ENCODE measurements around the gene INPP5A.
"Not testable (repeated sequence)": the region's sequence is repeated elsewhere in the genome, so short reads cannot be mapped to it uniquely, and the experiment has no call there.

INPP5A gene

GRCh38 chr10:132665946-132666704, 128.5 kb downstream of the INPP5A start:
- DNase-seq = no peak

GRCh38 chr10:132666705-132667341, 129.2 kb downstream of the INPP5A start:
- no peak for DNase-seq

DNA sequence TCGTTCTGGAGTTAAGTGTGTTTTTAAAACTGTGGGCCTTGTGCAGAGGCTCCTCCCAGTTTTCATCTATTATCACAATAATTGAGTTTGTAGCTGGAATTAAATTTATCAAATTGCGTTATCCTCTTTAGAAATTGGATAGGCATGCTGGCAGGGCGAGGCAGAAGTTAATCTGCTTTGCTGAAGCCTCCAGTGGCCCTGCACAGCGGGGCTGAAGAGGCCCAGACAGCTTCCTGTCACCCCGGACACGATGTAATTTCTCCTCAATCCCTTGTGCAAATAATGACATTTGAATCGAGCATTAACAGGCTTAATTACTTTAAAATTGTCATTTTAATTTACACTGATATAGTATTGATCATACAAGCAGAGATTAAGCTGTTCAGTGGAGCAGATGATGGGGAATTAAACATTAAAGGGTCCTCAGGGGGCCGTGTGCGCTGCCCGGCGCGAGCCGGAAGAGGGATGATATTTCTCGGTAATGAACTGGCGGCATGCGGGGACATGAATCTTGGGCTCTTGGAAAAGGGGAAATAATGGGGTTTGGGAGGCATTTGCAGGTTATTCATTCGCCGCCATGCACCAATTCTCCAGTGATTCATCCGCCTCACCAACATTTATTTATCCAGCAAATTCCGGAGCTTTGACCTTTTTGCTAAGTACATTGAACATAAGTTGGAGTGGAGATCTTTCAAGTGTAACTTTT, 129.9 kb downstream of the INPP5A start:
- no peak for DNase-seq

DNA sequence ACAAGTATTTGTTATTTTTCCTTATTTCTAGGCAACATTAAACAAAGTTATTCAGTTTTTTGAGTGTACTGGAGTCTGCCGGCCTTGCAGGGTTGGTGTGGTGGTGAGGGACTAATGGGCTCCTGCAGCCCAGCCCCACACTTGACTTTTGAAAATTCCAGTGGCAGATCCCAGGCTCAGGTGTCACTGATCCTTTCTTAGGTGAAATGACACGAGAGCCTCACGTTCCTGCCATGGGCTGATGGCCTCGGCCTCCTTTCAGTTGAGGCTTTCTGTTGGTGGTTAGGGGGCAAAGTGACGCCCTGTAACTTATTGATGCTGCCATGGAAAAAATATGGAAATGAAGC, 130.4 kb downstream of the INPP5A start:
- no peak for DNase-seq

DNA sequence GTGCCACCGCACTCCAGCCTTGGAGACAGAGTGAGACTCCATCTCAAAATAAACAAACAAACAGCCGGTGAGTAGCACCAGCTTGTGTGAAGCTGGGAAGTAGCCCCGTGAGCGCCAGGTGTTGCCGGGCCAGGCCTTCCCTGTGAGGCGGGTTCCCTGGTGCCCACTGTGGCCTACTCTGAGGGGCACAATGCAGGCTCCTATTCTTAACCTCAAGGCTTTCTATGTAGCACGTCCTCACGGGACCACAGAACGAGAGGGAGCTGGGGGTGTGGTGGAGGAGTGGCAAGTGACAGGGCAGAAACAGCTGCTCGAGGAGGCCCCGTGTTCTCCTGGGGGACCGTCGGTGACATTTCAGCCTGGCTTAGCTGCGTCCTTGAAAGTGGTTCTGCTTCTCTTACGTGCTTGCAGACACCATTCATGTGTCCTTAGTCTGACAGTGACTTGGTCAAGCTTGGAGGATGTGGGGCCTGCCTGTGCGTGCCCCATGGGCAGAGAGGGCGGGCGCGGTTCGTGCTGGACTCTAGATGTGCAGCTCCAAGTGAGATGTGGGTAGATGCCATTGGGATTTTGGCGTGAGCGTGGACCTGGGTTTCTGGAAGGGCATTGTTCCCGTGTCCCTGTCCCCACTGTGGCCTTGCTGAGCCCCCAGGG, 131.7 kb downstream of the INPP5A start:
- no peak for DNase-seq

DNA sequence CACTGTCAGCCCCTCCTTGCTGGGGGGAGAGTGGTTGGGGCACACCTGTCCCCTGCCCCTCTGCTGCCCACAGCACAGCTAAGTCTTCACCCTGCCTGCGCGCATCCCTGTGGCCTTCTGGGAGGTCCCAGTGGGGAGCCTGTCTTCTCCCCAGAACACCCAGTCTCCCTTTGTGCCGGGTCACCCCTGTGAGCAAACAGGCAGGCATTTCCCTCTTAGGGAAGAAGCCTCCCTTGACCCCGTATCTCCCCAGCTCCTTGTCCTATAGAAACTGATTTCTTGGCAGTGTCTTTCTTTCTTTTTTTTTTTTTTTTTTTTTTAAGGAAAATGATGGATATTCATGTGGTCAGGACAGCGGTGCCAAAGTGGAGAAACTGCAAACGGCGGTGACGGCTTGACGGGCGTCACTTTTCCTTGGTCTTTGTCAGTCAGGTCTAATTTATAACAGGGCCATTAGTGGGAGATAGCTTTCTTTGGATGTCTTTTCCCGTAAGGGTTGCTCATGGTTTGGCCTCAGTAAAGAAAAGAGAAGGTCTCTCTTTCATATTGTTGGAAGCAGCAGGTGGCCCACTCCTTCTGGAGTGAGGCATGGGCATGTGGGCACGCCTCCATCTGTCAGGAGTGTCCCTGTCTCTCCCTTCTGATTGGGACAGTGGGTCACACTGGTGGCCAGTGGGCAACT, 133.1 kb downstream of the INPP5A start:
- no peak for DNase-seq

DNA sequence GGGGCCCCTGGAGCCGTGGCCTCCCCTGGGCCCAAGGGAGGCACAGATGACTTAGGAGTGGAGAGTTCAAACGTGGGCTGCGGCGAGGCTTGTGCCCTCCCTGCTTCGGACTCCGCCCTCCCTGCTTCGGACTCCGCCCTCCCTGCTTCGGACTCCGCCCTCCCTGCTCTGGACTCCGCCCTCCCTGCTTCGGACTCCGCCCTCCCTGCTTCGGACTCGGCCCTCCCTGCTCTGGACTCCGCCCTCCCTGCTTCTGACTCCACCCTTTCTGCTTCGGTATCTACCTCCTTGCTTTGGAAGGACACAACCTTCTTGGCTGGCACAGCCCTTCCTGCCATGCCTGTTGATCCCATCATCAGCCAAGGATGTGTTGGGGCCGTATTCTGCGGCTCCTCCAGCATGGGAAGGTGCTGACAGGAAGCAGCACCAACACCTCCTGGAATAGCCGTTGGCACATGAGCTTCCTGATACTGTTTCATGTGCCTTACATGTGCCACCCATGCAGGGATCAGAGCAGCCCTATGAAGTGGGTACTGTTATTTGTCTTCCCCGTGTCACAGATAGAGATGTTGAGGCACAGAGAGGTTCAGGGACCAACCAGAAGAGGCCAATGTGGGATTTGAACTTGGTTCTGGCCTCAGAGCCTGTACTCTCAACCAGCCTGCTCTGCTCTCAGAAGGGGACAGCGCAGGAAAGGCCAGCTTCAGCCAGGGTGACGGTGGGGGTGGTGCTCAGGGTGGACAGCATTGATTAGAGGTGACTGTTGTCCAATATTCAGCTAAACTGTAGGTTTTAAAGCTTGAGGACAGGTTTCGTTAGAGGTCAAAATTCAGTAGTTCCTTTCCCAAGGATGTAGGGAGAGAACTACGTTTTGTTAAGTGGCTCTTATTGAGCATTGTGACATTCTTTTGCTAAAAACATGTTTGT, 133.9 kb downstream of the INPP5A start:
- peak; percentile 71 for DNase-seq

DNA sequence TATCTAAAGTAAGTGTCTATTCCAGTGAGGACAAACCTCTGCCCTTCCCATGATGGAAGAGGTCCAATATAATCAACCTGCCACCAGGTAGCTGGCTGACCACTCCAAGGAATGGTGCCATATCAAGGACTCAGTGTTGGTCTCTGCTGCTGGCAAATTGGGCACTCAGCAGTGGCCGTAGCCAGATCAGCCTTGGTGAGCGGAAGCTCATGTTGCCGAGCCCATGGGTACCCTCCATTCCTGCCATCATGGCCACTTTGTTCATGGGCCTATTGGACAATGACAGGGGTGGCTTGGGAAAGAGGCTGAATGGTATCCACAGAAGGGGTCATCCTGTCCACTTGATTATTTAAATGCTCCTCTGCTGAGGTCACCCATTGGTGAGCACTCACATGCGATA, 136.2 kb downstream of the INPP5A start:
- not testable (repeated sequence) for DNase-seq

GRCh38 chr10:132674311-132674710, 136.7 kb downstream of the INPP5A start:
- no peak for DNase-seq

DNA sequence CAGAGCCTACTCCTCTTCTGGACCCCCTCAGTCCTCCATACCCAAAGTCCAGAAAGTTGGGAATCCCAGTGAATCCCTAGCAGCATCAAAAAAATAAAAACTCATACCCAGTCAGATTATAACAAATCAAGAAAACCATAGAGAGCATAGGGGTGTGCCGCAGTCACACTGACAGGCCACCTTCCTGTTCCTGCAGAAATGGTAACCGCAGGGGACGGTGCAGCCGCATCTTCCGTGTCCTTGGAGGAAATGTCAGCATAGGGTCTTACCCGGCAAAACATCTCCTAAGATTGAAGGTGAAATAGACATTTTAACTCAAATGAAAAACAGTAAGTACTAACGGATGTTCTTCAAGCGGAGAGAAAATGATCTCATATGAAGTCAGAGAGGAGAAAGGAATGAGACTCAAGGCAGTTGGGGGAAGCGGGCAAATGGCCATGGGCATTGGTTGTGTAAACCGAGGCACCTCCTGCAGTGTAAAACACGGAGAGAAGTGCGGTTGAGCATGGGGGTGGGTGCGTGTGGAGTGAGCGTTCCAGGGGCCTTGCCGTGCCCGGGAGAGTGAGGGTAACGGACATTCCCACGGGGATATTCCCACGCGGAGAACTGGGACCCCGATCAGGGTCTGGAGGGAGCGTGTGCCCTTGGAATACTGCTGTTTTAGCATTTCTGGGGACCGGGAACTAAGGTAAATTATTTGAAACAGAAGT, 137.6 kb downstream of the INPP5A start:
- DNase-seq = no peak

DNA sequence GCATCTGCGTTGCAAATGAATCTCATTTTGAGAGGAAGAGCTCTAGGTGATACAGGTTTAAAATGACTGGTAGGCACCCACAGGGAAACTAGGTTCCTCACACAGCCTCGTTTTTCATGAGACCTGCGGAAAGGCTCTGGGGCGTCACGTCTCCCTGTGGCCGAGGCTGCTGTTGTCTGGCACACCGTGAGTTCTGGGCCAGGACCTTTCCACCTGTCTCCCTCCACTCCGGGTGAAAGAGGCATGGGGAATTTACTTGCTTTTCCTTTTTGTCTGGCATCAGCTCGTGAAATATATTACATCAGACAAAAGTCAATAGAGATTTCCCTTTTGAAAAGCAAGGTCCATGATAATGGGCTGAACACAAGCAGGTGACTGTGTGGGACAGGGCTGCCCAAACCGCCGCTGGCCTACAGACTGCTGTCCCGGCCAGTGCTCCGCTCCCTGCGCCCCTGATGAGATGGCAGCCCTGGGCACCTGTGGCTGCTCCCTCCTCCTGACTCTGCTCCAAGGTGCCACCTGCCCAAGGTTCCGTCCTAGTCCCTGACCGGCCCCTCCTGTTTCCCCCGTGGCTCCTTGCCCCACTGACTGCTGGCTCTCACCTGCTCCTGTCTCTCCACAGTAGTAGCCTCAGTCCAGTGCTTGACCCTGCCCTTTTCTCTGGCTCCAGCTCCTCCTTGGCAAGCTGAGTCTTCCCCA, 138.8 kb downstream of the INPP5A start:
- no peak for DNase-seq

GRCh38 chr10:132677096-132677472, 139.5 kb downstream of the INPP5A start:
- no peak for DNase-seq

DNA sequence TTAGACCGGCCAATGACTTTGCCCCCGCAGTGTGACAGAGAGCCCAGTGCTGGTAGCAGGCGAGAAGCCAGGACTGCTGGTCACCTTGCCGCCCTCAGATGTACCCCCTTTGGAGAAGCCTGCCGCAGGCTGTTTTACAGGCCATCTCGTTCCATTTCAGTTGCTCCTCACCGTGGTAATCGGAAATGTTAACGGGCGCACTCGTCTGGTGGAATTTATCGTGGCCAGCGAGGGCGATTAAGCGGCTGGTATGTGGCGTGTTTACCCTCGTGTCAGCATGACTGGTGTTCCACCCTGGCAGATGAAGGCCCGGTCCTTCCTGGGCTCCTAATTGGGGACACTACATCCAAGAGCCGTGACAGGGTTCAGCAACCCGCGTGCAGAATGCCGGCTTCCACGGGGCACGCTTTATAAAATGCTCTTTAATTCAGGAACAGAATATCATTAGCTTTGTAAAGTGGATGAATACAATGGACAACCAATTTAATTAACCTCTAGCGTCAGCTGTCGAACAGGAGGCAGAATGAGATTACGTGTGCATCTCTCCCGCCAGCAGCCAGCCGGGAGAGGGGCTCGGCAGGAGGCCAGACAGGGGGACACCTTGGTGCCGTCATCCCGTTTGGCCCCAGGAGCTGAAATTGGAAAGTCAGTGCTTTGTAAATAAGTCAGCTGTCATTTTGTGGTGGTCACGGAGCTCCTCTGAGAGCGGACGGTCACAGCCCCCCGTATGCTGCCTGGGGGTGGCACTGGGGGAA, 140.1 kb downstream of the INPP5A start:
- DNase-seq = no peak

- no peak for DNase-seq
Measured at GRCh38 chr10:132678436-132679216, 141.0 kb downstream of the INPP5A start.

DNA sequence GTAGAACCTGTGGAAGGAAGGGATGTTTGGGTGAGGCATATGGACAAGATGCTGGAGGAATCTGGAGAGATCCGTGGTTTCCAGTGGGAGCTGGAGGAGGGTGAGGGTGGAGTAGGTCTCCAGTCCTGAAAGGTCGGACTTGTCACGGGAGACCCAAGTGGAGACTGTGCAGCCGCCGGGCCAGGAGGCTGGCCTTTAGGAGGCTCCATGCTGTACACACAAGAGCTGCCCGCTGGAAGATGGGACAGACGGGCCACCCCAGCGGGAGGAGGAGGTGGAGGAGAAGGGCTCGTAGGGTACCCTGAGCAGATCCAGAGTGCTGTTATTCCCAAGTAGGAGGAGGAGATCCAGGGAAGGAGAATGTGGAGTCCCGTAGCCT, 141.6 kb downstream of the INPP5A start:
- DNase-seq = no peak

DNA sequence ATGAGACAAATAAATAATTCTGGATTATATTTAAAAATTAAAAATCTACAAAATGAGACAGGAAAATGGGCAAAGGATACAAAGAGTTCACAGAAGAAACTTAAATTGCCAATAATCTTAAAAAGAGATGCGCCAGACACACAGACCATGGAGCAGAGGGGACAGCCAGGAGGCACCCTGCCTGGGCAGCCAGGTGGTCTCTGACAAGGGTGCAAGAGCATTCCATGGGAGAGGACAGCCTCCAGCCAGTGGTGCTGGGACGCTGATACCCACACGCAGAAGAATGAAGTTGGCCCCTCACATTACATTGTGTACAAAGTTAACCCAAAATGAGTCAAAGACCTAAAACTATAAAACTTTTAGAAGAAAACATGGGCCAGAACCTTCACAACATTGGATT, 142.1 kb downstream of the INPP5A start:
- no peak for DNase-seq

- not testable (repeated sequence) for DNase-seq
Measured at GRCh38 chr10:132680741-132681140, 143.2 kb downstream of the INPP5A start.

- no peak for DNase-seq
Measured at GRCh38 chr10:132681858-132682755, 144.5 kb downstream of the INPP5A start.
